ENCODE measurements around the gene NCKAP5. TPM values are rescaled to one million over a fixed set of nuclear protein-coding genes. Genes with fewer than 3 reads are reported as not detected.

The NCKAP5 gene
- total and polyA plus RNA-seq, 2 experiments from 2014 or later = 0.65 to 0.86 TPM

GRCh38 chr2:133124446-133124845 is 443.8 kb downstream of the NCKAP5 start:
- Histone ChIP-seq H2AFZ (no peak overlapping the region), H3K4me3 (no peak overlapping the region), H3K4me2 (ENCODE audit: unreplicated experiment) (no peak overlapping the region), H3K9ac (no peak overlapping the region), H4K20me1 (ENCODE audit: insufficient read depth) (no peaks in the 10 kb centered on the region; the same call in 1 of the 2 replicates), H3K79me2 (ENCODE audit: insufficient read depth) (no peaks in the 10 kb centered on the region), H3K27me3 (replicated peaks; ENCODE audit: insufficient read depth) (no peaks in the 10 kb centered on the region), H3K9me2 (ENCODE audit: insufficient read depth) (no peaks in the 10 kb centered on the region), H3K9me3 (ENCODE audit: low read depth) (no peaks in the 10 kb centered on the region), H3F3A (ENCODE audit: insufficient read depth) (no peaks in the 10 kb centered on the region), H3K36me3 (ENCODE audit: low read depth) (no peaks in the 10 kb centered on the region), H3K27ac (no peak overlapping the region), H3K4me1 (ENCODE audit: insufficient read depth) (no peaks in the 10 kb centered on the region)
- TF ChIP-seq EZH2phosphoT487 (IDR thresholded peaks at IDR 0.05; ENCODE audit: insufficient read depth, low read depth) (no peak), EZH2 (IDR thresholded peaks at IDR 0.05; ENCODE audit: insufficient read depth, poor library complexity, severe bottlenecking) (no peak)
- 58 to 61% methylated on average over 5 of the region's 5 CpGs for WGBS, 2 experiments (ENCODE audit: low coverage in 1 of 2, low lambda C conversion rate in 2 of 2, missing lambda C conversion rate in 2 of 2)
- in situ Hi-C loops (cut with MboI) = no loop called here
- no peak for DNase-seq

- no peak for TF ChIP-seq EZH2 (IDR thresholded peaks at IDR 0.05; ENCODE audit: insufficient read depth, poor library complexity, severe bottlenecking)
- TF ChIP-seq EZH2phosphoT487 (IDR thresholded peaks at IDR 0.05; ENCODE audit: insufficient read depth, low read depth) = no peak
- no peaks in the 10 kb centered on the region for H3F3A ChIP-seq (ENCODE audit: insufficient read depth)
- H3K4me3 ChIP-seq = no peak overlapping the region
- H3K9me2 ChIP-seq (ENCODE audit: insufficient read depth) = no peaks in the 10 kb centered on the region
- in situ Hi-C loops (cut with MboI) = no loop called here
- H3K9me3 ChIP-seq (ENCODE audit: low read depth) = no peaks in the 10 kb centered on the region
- H3K9ac ChIP-seq = no peak overlapping the region
- H3K4me1 ChIP-seq (ENCODE audit: insufficient read depth) = no peaks in the 10 kb centered on the region
- no peak for DNase-seq
- no peak overlapping the region for H3K27ac ChIP-seq
- no peak overlapping the region for H3K4me2 ChIP-seq (ENCODE audit: unreplicated experiment)
- no peaks in the 10 kb centered on the region for H3K79me2 ChIP-seq (ENCODE audit: insufficient read depth)
- H2AFZ ChIP-seq = no peak overlapping the region
- H3K36me3 ChIP-seq (ENCODE audit: low read depth) = no peaks in the 10 kb centered on the region
- 66 to 69% methylated on average over 5 of the region's 5 CpGs for WGBS, 2 experiments (ENCODE audit: low coverage in 1 of 2, low lambda C conversion rate in 2 of 2, missing lambda C conversion rate in 2 of 2)
- H4K20me1 ChIP-seq (ENCODE audit: insufficient read depth) = no peaks in the 10 kb centered on the region; the same call in 1 of the 2 replicates
- H3K27me3 ChIP-seq (replicated peaks; ENCODE audit: insufficient read depth) = no peaks in the 10 kb centered on the region
Observed at GRCh38 chr2:133123904-133124303, 444.4 kb downstream of the NCKAP5 start.

GRCh38 chr2:133123393-133123792 is 444.9 kb downstream of the NCKAP5 start:
- Histone ChIP-seq H3K27me3 (replicated peaks; ENCODE audit: insufficient read depth) (no peaks in the 10 kb centered on the region), H3K27ac (no peak overlapping the region), H3K4me2 (ENCODE audit: unreplicated experiment) (no peak overlapping the region), H3K9ac (no peak overlapping the region), H4K20me1 (ENCODE audit: insufficient read depth) (no peaks in the 10 kb centered on the region; the same call in 1 of the 2 replicates), H3K36me3 (ENCODE audit: low read depth) (no peaks in the 10 kb centered on the region), H3K9me3 (ENCODE audit: low read depth) (no peaks in the 10 kb centered on the region), H3F3A (ENCODE audit: insufficient read depth) (no peaks in the 10 kb centered on the region), H3K4me1 (ENCODE audit: insufficient read depth) (no peaks in the 10 kb centered on the region), H3K79me2 (ENCODE audit: insufficient read depth) (no peaks in the 10 kb centered on the region), H3K4me3 (no peak overlapping the region), H2AFZ (no peak overlapping the region), H3K9me2 (ENCODE audit: insufficient read depth) (no peaks in the 10 kb centered on the region)
- in situ Hi-C loops (cut with MboI) = no loop called here
- no peak for DNase-seq
- no peak for TF ChIP-seq EZH2 (IDR thresholded peaks at IDR 0.05; ENCODE audit: insufficient read depth, poor library complexity, severe bottlenecking)
- TF ChIP-seq EZH2phosphoT487 (IDR thresholded peaks at IDR 0.05; ENCODE audit: insufficient read depth, low read depth) = no peak
- 79 to 81% methylated on average over 1 of the region's 1 CpG for WGBS, 2 experiments (ENCODE audit: low coverage in 1 of 2, low lambda C conversion rate in 2 of 2, missing lambda C conversion rate in 2 of 2)

- Histone ChIP-seq H4K20me1 (ENCODE audit: insufficient read depth) (no peaks in the 10 kb centered on the region; the same call in 1 of the 2 replicates), H3K79me2 (ENCODE audit: insufficient read depth) (no peaks in the 10 kb centered on the region), H3K9ac (no peak overlapping the region), H3F3A (ENCODE audit: insufficient read depth) (no peaks in the 10 kb centered on the region), H3K27ac (no peak overlapping the region), H3K4me3 (no peak overlapping the region), H3K4me2 (ENCODE audit: unreplicated experiment) (no peak overlapping the region), H3K4me1 (ENCODE audit: insufficient read depth) (no peaks in the 10 kb centered on the region), H3K27me3 (replicated peaks; ENCODE audit: insufficient read depth) (no peaks in the 10 kb centered on the region), H3K36me3 (ENCODE audit: low read depth) (no peaks in the 10 kb centered on the region), H3K9me2 (ENCODE audit: insufficient read depth) (no peaks in the 10 kb centered on the region), H2AFZ (no peak overlapping the region), H3K9me3 (ENCODE audit: low read depth) (no peaks in the 10 kb centered on the region)
- no peak for DNase-seq
- in situ Hi-C loops (cut with MboI) = no loop called here
- TF ChIP-seq EZH2phosphoT487 (IDR thresholded peaks at IDR 0.05; ENCODE audit: insufficient read depth, low read depth) = no peak
- no peak for TF ChIP-seq EZH2 (IDR thresholded peaks at IDR 0.05; ENCODE audit: insufficient read depth, poor library complexity, severe bottlenecking)
- 0% methylated on average over 1 of the region's 1 CpG for WGBS, 2 experiments (ENCODE audit: low coverage in 1 of 2, low lambda C conversion rate in 2 of 2, missing lambda C conversion rate in 2 of 2)
Observed at GRCh38 chr2:133122529-133122928, 445.7 kb downstream of the NCKAP5 start.

GRCh38 chr2:133120310-133120709 is 448.0 kb downstream of the NCKAP5 start:
- no peak for DNase-seq
- H3K9me2 ChIP-seq (ENCODE audit: insufficient read depth) = no peaks in the 10 kb centered on the region
- no peak overlapping the region for H3K4me2 ChIP-seq (ENCODE audit: unreplicated experiment)
- no peak overlapping the region for H2AFZ ChIP-seq
- 0 to 5% methylated on average over 1 of the region's 1 CpG for WGBS, 2 experiments (ENCODE audit: low coverage in 1 of 2, low lambda C conversion rate in 2 of 2, missing lambda C conversion rate in 2 of 2)
- H3K79me2 ChIP-seq (ENCODE audit: insufficient read depth) = no peaks in the 10 kb centered on the region
- H3K36me3 ChIP-seq (ENCODE audit: low read depth) = no peaks in the 10 kb centered on the region
- in situ Hi-C loops (cut with MboI) = no loop called here
- H3F3A ChIP-seq (ENCODE audit: insufficient read depth) = no peaks in the 10 kb centered on the region
- no peaks in the 10 kb centered on the region for H3K4me1 ChIP-seq (ENCODE audit: insufficient read depth)
- TF ChIP-seq EZH2 (IDR thresholded peaks at IDR 0.05; ENCODE audit: insufficient read depth, poor library complexity, severe bottlenecking) (no peak), EZH2phosphoT487 (IDR thresholded peaks at IDR 0.05; ENCODE audit: insufficient read depth, low read depth) (no peak)
- no peak overlapping the region for H3K9ac ChIP-seq
- H3K9me3 ChIP-seq (ENCODE audit: low read depth) = no peaks in the 10 kb centered on the region
- no peak overlapping the region for H3K4me3 ChIP-seq
- H4K20me1 ChIP-seq (ENCODE audit: insufficient read depth) = no peaks in the 10 kb centered on the region; the same call in 1 of the 2 replicates
- no peak overlapping the region for H3K27ac ChIP-seq
- no peaks in the 10 kb centered on the region for H3K27me3 ChIP-seq (replicated peaks; ENCODE audit: insufficient read depth)

Measured in GM23248 (cell line).